ENCODE results near the gene UNC5CL. TPM values are rescaled to one million over a fixed set of nuclear protein-coding genes. Genes with fewer than 3 reads are reported as not detected.
A peak's percentile ranks its signal among the peaks of the same experiment; 100 is the strongest.

The UNC5CL gene
- total RNA-seq, 1 experiment from 2014 or later: 4.5 TPM

DNA sequence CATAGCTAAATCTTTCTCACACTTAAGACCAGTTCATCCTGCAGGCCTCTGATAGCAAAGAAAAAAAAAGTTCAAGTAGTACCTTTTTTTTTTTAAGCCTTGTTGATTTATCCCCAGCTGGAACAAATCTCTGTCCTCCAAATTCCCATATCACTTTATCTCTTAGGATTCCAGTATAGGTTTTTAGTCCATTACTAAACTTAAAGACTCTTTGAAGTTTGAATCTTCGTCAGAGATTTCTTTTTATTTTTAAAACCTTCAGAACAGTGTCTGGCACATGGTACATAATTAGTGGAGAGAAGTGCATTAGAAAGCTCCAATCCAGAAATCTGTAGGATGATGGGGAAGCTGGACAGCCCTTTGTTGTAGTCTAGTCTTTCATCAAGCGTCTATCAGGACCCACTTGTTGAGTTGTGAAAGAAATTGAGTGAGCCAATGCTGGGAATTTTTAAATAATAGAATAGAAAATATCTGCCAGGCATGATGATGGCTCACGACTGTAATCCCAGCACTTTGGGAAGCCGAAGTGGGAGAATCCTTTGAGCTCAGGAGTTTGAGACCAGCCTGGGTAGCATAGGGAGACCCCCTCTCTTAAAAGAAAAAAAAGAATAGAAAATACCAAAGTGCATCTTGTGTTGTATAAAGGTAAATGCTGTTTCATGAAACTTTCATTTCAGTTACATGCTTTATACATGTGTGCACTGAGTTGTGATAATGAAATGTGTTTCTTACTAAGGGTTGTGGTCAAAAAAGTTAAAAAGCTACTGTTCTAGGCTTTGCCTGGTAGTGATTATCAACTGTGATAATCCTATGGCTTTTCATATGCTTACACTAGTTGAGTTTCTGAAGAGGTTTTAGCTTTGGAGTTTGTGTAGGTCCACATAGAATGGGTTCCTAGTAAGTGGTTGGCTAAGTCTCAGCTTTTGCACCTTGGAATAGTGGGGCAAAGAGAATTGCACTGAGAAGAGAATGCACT, 36.9 kb upstream of the UNC5CL start:
- ATAC-seq (no peak), DNase-seq (ENCODE audit: low spot score) (no peak)
- Mint-ChIP-seq H3K9me3 (no peaks in the 10 kb centered on the region), H3K27me3 (ENCODE audit: low read depth) (no peaks in the 10 kb centered on the region), H3K36me3 (peaks cover 29% of the 10 kb centered on the region), H3K27ac (peak overlapping the region; percentile 52), H3K4me3 (peak overlapping the region; percentile 85), H3K4me1 (peaks cover 33% of the 10 kb centered on the region)
- TF ChIP-seq FOXK1 (CRISPR knock-in tag; IDR thresholded peaks at IDR 0.05) (no peak), ZNF138 (CRISPR knock-in tag; conservative IDR thresholded peaks at IDR 0.05) (no peak), TP53 (CRISPR knock-in tag; IDR thresholded peaks at IDR 0.05) (no peak), TEAD1 (CRISPR knock-in tag; IDR thresholded peaks at IDR 0.05) (no peak), TCF7 (CRISPR knock-in tag; IDR thresholded peaks at IDR 0.05; ENCODE audit: low read depth) (no peak), ZNF263 (CRISPR knock-in tag; IDR thresholded peaks at IDR 0.05; ENCODE audit: low read depth) (no peak), SP1 (CRISPR knock-in tag; conservative IDR thresholded peaks at IDR 0.05) (no peak), JUN (CRISPR knock-in tag; IDR thresholded peaks at IDR 0.05) (no peak), ZNF671 (CRISPR knock-in tag; IDR thresholded peaks at IDR 0.05) (no peak), IRF2 (CRISPR knock-in tag; IDR thresholded peaks at IDR 0.05; ENCODE audit: borderline replicate concordance, low read depth) (no peak), MXD4 (CRISPR knock-in tag; IDR thresholded peaks at IDR 0.05; ENCODE audit: borderline replicate concordance) (no peak)
- TF ChIP-seq, protein P1, sequence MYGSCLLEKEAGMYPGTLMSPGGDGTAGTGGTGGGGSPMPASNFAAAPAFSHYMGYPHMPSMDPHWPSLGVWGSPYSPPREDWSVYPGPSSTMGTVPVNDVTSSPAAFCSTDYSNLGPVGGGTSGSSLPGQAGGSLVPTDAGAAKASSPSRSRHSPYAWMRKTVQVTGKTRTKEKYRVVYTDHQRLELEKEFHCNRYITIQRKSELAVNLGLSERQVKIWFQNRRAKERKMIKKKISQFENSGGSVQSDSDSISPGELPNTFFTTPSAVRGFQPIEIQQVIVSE (CRISPR knock-in tag; IDR thresholded peaks at IDR 0.05; ENCODE audit: borderline replicate concordance): no peak
- TF ChIP-seq, protein P2, sequence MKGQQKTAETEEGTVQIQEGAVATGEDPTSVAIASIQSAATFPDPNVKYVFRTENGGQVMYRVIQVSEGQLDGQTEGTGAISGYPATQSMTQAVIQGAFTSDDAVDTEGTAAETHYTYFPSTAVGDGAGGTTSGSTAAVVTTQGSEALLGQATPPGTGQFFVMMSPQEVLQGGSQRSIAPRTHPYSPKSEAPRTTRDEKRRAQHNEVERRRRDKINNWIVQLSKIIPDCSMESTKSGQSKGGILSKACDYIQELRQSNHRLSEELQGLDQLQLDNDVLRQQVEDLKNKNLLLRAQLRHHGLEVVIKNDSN (CRISPR knock-in tag; IDR thresholded peaks at IDR 0.05): no peak
- TF ChIP-seq, protein P3, sequence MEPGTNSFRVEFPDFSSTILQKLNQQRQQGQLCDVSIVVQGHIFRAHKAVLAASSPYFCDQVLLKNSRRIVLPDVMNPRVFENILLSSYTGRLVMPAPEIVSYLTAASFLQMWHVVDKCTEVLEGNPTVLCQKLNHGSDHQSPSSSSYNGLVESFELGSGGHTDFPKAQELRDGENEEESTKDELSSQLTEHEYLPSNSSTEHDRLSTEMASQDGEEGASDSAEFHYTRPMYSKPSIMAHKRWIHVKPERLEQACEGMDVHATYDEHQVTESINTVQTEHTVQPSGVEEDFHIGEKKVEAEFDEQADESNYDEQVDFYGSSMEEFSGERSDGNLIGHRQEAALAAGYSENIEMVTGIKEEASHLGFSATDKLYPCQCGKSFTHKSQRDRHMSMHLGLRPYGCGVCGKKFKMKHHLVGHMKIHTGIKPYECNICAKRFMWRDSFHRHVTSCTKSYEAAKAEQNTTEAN (CRISPR knock-in tag; IDR thresholded peaks at IDR 0.05): no peak
- CTCF ChIA-PET: interaction anchor here (1.1 to 1.6 kb wide), 6 partner anchors 25 to 116 kb away, joined by 3 to 4 read pairs (median 3); partner anchors contain the start of gene UNC5CL
- POLR2A ChIA-PET: no interaction called here

DNA sequence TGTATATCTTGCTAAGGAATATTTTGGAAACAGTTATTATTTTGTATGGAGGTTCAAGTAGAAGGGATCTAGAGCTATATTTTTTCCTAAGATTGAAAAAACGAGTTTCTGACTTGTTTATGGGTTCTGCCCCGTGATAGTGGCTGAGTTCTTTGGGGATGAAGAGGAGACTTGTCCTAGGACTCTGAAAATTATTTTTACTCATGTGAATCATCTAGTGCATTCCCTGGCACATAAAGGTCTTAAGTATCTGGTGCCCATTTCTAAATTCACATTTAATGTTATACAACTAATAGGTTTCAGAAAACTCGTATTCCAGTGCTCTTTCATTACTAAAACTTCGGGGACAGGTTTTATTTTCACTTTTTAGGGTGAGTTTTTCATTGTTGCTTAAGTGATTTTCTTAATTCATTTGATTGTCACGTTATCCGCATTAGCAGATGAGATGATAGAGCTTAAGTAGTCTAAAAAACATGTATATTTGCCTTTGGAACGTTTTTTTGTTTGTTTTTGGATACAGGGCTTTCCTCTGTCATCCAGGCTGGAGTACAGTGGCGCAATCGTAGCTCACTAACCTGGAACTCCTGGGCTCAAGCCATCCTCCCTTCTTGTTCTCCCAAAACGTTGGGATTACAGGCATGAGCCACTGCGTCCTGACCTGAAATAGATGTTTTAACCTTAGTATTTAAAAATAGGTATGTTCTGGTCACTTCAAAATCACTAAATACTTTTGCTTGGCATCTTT, 35.8 kb upstream of the UNC5CL start:
- CTCF ChIA-PET: interaction anchor here (1.4 to 1.6 kb wide), 3 partner anchors 26 to 117 kb away, joined by 3 to 4 read pairs (median 4); no protein-coding TSS in a partner anchor
- DNase-seq (ENCODE audit: low spot score): no peak
- H3K9me3 Mint-ChIP-seq: no peaks in the 10 kb centered on the region
- ATAC-seq: no peak
- H3K36me3 Mint-ChIP-seq: peaks cover 19% of the 10 kb centered on the region
- H3K27me3 Mint-ChIP-seq (ENCODE audit: low read depth): no peaks in the 10 kb centered on the region
- H3K4me1 Mint-ChIP-seq: peaks cover 37% of the 10 kb centered on the region
- POLR2A ChIA-PET: no interaction called here
- peak overlapping the region; percentile 85 for H3K4me3 Mint-ChIP-seq
- peak overlapping the region; percentile 92 for H3K27ac Mint-ChIP-seq
- TF ChIP-seq, protein P4, sequence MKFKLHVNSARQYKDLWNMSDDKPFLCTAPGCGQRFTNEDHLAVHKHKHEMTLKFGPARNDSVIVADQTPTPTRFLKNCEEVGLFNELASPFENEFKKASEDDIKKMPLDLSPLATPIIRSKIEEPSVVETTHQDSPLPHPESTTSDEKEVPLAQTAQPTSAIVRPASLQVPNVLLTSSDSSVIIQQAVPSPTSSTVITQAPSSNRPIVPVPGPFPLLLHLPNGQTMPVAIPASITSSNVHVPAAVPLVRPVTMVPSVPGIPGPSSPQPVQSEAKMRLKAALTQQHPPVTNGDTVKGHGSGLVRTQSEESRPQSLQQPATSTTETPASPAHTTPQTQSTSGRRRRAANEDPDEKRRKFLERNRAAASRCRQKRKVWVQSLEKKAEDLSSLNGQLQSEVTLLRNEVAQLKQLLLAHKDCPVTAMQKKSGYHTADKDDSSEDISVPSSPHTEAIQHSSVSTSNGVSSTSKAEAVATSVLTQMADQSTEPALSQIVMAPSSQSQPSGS (CRISPR knock-in tag; IDR thresholded peaks at IDR 0.05; ENCODE audit: borderline replicate concordance, low read depth): no peak
- TF ChIP-seq, protein P5, sequence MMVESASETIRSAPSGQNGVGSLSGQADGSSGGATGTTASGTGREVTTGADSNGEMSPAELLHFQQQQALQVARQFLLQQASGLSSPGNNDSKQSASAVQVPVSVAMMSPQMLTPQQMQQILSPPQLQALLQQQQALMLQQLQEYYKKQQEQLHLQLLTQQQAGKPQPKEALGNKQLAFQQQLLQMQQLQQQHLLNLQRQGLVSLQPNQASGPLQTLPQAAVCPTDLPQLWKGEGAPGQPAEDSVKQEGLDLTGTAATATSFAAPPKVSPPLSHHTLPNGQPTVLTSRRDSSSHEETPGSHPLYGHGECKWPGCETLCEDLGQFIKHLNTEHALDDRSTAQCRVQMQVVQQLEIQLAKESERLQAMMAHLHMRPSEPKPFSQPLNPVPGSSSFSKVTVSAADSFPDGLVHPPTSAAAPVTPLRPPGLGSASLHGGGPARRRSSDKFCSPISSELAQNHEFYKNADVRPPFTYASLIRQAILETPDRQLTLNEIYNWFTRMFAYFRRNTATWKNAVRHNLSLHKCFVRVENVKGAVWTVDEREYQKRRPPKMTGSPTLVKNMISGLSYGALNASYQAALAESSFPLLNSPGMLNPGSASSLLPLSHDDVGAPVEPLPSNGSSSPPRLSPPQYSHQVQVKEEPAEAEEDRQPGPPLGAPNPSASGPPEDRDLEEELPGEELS (CRISPR knock-in tag; IDR thresholded peaks at IDR 0.05): no peak
- TF ChIP-seq, protein P6, sequence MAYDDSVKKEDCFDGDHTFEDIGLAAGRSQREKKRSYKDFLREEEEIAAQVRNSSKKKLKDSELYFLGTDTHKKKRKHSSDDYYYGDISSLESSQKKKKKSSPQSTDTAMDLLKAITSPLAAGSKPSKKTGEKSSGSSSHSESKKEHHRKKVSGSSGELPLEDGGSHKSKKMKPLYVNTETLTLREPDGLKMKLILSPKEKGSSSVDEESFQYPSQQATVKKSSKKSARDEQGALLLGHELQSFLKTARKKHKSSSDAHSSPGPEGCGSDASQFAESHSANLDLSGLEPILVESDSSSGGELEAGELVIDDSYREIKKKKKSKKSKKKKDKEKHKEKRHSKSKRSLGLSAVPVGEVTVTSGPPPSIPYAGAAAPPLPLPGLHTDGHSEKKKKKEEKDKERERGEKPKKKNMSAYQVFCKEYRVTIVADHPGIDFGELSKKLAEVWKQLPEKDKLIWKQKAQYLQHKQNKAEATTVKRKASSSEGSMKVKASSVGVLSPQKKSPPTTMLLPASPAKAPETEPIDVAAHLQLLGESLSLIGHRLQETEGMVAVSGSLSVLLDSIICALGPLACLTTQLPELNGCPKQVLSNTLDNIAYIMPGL (CRISPR knock-in tag; IDR thresholded peaks at IDR 0.05): no peak
- TF ChIP-seq, protein P7, sequence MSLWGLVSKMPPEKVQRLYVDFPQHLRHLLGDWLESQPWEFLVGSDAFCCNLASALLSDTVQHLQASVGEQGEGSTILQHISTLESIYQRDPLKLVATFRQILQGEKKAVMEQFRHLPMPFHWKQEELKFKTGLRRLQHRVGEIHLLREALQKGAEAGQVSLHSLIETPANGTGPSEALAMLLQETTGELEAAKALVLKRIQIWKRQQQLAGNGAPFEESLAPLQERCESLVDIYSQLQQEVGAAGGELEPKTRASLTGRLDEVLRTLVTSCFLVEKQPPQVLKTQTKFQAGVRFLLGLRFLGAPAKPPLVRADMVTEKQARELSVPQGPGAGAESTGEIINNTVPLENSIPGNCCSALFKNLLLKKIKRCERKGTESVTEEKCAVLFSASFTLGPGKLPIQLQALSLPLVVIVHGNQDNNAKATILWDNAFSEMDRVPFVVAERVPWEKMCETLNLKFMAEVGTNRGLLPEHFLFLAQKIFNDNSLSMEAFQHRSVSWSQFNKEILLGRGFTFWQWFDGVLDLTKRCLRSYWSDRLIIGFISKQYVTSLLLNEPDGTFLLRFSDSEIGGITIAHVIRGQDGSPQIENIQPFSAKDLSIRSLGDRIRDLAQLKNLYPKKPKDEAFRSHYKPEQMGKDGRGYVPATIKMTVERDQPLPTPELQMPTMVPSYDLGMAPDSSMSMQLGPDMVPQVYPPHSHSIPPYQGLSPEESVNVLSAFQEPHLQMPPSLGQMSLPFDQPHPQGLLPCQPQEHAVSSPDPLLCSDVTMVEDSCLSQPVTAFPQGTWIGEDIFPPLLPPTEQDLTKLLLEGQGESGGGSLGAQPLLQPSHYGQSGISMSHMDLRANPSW (CRISPR knock-in tag; conservative IDR thresholded peaks at IDR 0.05; ENCODE audit: low read depth): no peak
- TF ChIP-seq CREB1 (CRISPR knock-in tag; IDR thresholded peaks at IDR 0.05) (no peak), CREM (CRISPR knock-in tag; IDR thresholded peaks at IDR 0.05) (no peak), ZNF671 (CRISPR knock-in tag; IDR thresholded peaks at IDR 0.05) (no peak)
- TF ChIP-seq, protein P1 (CRISPR knock-in tag; IDR thresholded peaks at IDR 0.05; ENCODE audit: borderline replicate concordance): no peak

Data from WTC11 (cell line).